DMS153 (cell line): ENCODE data around the gene OSBPL5.
A peak's percentile ranks its signal among the peaks of the same experiment; 100 is the strongest.

ENCODE experiments used
- DNase-seq: peaks from one replicate; lab custom pipeline; 2025; lab: John Stamatoyannopoulos, UW

OSBPL5 gene, protein sequence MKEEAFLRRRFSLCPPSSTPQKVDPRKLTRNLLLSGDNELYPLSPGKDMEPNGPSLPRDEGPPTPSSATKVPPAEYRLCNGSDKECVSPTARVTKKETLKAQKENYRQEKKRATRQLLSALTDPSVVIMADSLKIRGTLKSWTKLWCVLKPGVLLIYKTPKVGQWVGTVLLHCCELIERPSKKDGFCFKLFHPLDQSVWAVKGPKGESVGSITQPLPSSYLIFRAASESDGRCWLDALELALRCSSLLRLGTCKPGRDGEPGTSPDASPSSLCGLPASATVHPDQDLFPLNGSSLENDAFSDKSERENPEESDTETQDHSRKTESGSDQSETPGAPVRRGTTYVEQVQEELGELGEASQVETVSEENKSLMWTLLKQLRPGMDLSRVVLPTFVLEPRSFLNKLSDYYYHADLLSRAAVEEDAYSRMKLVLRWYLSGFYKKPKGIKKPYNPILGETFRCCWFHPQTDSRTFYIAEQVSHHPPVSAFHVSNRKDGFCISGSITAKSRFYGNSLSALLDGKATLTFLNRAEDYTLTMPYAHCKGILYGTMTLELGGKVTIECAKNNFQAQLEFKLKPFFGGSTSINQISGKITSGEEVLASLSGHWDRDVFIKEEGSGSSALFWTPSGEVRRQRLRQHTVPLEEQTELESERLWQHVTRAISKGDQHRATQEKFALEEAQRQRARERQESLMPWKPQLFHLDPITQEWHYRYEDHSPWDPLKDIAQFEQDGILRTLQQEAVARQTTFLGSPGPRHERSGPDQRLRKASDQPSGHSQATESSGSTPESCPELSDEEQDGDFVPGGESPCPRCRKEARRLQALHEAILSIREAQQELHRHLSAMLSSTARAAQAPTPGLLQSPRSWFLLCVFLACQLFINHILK

DNA sequence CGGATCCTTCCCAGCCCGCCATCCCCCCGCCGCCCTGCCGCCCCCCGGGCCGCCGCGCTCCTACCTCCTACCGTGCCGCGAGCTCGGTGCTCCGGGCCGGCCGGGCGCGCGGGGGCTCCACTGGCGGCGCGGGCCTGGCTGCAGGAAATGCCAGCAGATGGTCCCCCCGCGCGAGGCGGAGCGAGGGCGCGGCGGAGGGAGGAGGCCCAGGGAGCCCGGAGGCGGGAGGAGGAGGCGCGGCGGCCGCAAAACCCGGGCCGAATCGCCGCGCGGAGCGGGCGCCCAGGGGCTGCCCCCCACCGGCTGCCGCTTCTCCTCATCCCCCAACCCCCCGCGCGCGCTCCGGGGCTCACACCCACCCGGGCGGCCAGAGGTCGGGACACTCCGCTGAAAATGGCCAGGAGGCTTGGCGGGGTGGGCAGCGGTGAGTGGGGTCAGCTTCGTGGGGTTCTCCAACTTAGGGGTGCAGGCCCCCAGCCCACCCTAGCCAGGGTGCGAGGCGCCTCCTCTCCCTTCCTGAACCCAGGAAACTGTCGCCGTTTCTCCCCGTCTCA lies at the start of gene OSBPL5:
Gene OSBPL5 (minus strand): TSS at position 159 of the 554 bp plus-strand sequence. CDS start 36,162 bp downstream, outside the sequence.
- no peak for DNase-seq

DNA sequence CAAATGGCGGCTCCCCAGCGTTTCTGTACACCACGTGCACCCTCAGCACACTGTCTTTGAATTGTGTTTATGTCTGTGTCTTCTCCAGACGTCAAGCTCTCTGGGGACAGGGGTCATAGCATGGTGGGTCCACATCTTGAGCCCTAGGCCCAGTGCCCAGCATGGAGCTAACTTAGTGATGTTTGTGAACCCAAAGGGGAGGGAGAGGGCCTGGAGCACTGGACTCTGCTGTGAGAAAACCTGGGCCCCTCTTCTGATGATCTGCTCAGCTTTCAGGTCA lies 49.2 kb upstream of the OSBPL5 start:
- DNase-seq: no peak

DNA sequence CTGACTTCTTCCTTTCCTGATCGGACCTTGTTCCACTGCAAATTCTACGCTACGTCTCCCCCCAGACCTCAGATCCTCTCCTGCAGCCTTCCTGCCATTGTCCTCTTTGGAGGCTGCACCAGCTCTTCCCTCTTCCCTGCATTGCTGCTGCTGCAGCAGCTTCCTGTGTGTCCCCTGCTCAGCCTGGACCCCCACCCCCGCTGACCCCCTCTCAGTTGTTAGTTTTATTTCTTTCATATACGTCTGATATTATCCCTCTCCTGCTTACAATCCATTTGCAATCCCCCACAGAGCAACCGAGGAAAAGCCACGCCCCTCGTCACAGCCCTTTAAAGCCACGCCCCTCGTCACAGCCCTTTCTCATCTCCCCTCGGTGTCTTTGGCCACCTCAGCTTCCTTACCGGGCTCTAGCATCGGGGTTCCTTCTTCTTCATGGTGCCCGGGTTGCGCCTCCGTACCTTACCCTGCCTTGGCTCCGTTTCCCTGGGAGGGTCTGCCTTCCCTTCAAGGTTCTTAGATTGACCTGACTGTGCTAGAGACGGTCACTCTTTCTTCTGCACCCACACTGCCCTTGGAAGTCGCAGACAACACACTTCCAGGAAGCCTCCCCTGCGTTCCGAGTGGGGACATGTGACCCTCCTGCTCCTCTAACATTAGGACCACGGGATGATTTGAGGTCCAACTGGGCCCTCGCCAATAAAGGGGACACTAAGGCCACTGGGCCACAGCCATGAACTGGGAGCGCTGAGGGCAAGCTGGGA lies 48.7 kb upstream of the OSBPL5 start:
- no peak for DNase-seq

DNA sequence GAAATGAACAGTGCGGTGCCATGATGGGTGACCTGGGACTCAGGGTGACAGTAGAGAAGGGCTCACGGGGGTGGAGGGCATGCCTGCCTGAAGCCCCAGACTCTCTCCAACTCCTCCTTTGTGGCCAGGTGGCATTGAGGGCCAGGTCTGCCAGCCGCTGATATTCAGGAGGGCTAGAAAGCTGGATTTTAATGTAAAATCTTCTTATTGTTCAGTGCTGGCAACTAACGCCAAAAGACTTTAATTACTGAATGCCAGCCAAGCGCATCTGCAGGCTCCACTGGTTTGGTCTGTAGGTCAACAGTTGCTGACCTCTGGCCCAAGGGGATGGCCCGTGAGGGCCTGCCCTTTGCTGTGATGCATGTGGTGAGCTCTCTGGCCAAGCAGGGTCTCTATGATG lies 43.2 kb upstream of the OSBPL5 start:
- DNase-seq: no peak

DNA sequence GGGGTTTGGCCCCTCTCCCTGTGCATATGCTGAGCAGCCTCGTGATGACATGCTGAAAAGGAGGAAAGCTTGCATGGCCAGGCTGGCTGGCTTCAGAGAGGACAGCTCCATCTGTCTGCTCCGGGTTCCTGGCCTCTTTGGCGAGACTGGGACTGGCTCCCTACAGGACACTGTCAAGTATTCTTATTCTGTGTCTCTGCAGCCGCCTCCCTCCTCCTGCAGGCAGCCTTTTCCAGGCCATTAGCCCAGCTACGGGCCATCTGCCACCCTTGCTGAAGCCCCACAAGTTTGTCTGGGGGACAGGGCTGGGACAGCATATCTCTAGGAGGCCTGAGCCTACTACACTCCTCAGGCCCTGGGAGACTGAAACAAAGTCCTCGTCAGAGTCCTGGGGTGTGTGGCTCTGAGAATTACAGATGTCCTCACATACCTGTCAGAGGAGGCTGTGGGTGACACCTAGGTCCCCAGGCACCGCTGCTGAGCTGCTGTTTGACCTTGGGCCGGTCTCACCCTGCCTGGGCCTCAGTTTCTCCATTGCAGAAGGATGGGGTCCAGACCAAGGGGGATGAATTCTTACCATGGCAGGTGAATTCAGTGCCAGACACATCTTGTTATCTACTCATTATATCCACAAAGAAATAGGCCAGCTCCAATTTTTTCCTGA lies 42.5 kb upstream of the OSBPL5 start:
- no peak for DNase-seq

DNA sequence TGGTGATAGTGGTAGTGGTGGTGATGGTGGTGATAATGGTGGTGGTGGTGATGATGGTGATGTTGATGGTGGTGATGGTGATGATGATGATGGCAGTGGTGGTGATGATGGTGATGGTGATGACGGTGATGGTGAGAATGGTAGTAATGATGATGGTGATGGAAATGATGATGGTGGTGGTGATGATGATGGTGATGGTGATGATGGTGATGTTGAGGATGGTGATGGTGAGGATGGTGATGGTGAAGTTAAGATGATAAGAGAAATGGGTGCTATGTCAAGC lies 41.8 kb upstream of the OSBPL5 start:
- DNase-seq: no peak

DNA sequence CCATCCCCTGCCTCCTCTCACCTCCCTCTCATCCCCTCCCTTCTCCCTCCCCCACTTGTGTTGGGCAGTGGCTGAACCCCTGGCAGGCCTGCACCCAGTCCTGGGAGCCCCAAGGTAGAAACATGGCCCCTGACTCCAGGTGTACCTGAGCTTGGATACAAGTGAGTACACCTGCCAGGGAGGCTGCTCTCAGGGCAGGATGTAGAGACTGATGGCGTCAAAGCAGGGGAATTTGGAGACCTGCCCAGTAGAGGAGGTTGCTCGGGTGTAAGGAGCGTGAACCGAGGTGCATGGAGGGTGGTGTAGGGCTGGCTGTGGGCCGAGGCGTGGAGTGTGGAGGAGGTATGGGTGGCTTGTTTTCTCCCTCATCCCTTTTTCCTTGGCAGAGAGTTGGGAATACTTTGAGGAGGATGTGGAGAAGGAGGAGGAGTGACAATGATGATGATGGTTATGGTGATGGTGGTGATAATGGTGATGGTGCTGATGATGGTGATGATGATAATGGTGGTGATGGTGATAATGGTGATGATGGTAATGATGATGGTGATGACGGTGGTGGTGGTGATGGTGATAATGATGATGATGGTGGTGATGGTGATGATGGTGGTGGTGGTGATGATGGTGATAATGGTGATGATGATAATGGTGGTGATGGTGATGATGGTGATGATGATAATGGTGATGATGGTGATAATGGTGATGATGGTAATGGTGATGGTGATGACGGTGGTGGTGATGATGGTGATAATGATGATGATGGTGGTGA lies 41.2 kb upstream of the OSBPL5 start:
- no peak for DNase-seq

DNA sequence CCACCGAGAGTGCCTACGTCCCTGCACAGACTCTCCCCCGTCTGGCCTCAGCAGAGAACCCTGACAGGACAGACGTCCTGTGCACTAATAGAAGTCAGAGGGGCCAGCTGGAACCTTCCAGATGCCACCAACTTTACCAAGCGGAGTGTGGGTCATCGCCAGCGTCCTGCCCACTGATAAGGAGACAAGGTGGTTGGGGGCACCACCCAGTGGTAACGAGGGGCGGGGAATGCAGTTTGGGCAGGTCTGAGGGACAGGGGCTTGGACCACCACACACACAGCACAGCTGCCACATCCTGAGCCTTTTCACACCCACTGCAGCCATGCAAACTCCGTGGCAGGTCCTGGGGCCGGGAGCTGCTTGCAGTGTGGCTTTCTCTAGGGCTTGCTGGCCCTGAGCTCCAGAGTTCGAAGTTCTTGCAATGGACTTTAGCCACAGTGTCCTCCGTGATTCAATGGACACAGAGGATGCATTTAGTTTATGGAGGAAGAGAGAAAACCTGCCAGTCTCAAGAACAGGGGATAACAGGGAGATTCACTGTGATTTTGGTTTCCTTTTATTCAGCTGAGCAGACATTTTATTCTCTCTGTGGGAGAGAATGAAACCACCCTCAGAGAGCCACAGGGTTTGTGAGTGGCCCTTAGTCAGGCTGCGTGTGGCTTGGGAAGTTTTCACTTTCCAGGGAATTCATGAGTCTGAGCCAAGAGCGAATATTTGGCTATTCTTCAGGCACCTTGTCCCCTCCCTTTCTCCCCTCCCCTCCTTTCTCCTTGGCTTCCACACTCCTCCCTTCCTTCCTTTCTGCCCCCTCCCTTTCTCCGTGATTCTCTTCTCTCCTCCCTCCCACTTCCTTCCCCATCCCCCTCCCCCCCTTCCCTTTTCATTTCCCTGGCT lies 40.4 kb upstream of the OSBPL5 start:
- no peak for DNase-seq

DNA sequence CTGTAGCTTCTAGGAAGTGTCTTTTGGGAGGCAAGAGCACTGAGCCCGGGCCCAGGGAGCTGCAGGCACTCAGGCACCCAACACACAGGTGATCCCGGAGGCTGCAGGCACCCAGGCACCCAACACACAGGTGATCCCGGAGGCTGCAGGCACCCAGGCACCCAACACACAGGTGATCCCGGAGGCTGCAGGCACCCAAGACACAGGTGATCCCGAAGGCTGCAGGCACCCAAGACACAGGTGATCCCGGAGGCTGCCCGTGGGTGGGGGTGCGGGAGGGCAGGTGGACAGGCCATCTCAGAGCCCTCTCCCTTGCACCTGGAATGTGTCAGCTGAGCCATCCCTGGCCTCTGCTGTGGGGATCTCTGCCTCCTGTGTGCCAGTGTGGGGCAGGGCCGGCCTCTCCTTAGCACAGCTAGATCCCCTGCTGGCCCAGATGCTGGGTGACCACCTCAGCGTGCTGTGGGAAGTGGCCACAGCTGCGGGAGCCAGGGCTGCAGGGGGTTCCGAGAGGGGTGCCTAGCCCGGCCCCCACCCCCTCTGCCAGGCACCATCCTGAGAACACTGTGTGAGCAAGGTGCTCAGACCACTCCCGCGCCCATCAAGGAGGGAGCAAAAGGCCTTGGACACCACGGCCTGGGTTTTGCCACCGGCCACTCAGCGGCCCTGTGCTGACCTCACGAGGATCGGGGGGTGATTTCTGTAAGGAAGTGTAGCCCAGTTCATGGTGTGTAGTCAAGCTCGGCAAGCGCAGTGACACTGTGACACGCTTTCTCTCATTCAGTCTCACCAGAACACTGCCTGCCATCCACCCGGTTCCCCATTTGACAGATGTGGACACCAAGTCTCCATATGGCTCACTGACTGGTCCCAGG lies 39.3 kb upstream of the OSBPL5 start:
- no peak for DNase-seq

DNA sequence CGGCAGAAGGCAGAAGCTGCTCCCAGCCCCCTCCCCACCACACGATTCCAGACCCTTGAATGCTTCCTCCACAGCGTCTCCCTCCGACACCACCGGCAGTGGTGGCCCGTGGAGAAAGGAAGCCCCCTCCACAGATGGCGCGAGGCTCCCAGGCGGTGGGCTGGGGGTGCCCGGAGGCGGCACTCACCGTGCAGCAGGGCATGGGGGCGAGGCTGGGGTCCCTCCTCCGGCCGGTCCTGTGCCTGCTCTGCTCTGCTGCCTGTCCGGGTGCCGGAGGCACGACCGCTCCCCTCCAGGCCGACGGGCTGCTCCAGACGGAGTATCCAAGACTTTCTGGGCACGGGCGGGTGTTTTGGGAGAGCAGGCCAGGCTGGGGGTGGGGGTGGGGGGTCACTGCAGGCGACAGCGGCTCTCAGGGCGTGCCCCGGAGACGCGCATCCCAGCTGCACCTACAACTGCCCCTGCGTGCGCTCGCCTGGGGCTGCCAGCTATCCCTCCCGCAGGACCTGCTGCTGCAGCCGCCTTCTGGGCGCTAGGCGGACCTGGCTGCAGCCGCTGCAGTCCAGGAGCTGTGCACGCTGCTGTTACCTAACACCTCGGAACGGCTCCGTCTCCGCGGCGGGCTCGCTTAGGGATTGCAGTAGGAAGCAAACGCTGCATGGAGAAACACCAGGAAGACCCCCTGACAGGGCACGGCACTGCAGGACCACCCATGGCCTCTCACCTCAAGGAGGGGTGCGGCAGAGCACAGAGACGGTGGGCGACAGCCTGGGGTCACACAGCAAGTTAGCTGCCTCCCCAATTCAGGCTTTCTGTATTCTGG lies 38.3 kb upstream of the OSBPL5 start:
- DNase-seq: peak; percentile 45

DNA sequence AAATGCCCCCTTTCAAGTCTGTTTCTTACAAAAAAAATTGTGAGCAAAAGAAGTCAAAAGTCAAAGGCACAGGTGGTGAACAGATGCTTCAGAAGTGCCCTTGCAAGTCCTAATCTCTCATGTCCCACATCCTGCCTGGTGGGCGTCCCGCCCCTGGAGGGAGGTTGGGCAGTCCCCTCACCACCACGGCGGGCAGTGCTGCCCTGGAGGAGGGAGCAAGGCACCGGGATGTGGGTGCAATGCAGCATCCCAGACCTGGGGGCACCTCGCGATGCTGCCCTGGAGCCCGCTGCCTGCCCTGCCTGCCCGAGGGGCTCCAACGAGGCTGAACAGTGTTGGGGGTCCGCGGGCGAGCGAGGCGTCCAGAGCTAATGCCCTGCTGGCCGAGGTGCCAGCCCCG lies 37.6 kb upstream of the OSBPL5 start:
- DNase-seq: no peak

DNA sequence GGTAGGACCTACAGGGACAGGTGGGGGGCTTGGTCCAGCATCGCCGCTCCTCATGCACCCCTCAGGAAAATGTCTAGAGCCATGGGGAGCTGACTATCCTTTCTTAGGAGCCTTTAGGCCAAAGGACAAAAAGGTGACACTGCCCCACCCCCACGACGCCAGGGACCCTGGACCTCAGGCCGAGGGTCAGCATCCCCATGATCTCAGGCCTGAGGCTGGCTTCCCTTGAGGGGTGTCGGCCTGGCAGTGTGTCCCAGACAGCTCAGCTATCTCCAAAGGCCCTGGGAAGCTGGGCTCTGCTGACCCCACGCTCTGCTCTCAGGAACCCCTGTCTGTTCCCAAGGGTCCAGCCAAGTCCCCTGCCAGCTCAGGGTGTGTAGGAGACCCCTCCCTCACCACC lies 37.2 kb upstream of the OSBPL5 start:
- DNase-seq: no peak

DNA sequence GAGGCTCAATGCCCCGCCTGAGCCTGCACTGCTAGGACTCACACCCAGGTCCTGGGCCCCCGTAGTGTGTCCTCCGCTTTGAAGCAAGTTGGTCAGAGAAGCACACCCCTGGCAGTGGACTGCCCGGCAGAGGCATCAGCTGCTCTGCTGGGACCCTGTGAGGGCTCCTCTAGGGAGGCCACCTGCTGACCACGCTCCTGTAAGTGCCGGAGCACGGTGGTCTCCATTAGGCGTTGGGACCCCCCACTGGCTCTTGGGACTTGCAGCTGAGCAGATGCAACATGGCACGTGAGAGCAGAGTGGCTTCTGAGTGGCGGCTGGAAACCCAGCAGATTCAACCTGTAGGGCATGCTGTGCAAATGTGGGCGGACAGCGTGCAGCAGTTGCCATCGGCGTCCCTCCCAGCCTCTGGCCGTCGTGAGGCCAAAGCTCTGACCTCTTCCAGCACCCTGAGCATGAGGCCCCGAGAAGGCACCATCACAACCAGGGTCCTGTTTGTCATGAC lies 36.6 kb upstream of the OSBPL5 start:
- DNase-seq: no peak

DNA sequence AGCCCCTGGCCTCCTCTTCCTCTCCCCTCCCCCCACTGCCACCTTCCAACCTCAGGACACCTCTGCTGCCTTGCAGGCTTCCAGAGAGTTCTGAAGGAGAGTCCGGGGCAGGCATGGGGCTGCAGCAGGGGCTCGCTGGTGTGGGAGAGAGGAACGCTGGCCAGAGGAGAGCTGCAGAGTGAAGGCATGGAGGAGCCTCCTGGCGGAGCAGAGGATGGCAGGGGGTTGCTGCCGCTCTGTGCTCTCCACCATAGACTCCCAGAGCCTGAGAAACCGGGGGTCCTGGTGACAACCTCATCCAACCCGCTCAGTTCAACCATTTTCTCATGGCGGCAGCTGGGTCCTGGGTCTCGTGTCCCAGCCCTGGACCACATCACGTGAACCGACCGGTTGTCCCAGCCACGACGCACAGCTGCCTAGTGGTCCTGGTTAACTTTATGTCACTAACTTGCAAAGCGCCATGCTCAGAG lies 36.0 kb upstream of the OSBPL5 start:
- no peak for DNase-seq

DNA sequence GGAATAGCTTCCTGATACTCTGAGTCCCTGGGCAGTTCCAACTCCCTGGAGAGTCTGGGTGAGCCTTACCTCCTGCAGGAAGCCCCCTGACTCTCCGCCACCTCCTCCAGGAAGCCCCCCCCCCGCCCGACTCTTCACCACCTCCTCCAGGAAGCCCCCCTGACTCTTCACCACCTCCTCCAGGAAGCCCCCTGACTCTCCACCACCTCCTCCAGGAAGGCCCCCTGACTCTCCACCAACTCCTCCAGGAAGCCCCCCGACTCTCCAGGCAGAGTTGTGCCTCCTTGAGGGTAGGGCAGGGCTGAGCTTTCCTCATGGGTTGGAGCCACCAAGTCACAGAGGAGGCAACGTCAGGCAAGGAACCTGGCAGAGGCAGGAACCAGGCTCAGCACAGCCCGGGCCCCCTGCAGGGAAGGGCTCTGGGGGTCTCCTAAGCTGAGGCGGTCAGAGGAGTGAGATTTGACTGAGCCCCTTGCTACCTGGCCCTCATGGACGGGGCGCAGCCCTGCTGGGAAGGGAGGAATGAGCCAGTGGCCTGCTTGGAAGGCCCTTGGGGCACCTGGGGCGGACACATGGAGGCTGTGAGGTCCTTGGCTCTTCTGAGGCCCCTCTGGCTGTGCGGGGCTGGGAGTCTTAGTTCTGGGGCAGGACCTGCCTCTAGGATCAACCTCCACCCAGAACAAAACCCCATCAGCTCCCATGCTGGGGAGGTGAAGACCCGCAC lies 35.4 kb upstream of the OSBPL5 start:
- DNase-seq: no peak

DNA sequence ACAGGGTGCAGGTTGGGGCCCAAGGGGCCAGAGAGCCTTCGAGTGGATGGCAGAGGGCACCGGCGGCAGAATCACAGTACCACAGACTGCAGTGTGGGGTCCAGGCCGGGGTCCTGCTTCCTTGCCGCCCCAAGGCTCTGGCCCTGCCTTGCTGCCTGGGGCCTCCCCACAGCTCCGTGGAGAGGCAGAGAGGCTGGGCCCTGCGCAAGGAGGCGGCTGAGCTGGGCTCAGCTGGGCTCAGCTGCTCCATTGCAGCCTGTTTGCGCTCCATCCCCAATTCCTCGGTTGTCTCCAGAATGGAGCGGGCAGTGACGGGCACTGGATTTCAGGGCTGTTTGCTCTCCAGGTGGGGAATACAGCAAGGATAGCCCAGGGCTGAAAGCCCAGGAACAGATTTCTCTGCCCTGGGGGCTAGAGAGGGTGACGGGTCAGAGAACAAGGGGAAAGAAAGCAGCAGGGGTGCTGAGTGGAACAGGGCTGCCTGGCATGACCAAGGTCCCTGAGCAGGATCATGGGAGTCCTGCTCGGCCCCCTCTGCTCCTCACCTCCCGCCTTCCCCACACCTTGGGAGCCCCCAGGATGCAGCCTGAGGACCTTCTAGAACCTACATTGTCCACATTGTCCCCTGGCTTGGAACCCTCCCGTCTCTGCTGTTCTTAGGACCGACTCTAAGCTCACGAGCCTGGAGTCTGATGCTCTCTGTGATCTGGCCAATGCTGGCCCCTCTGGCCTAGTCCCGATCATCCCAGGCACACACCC lies 34.6 kb upstream of the OSBPL5 start:
- no peak for DNase-seq

DNA sequence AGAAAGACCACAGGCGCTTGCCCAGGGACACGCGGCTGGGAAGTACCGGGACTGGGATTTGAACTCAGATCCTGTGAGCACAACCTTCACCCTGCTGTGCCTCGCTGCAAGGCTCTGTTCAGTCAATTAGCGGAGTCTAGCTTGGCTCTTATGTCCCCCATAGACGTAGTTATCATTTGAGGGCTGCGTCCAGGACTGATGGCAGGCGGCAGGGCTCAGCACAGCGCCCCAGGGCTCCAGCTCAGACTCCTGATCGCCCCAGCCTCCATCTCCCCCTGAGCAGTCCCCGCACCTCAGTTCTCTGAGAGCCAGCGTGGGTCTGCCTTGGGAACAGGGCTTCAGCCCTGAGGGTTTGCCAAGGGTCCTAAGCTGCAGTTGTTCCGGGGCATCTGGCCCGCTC lies 33.7 kb upstream of the OSBPL5 start:
- DNase-seq: no peak
